Measurements from ENCODE around the gene RASSF5. TPM values are rescaled to one million over a fixed set of nuclear protein-coding genes. Genes with fewer than 3 reads are reported as not detected.
A peak's percentile ranks its signal among the peaks of the same experiment; 100 is the strongest.

RASSF5 gene
- total RNA-seq, 1 experiment from 2014 or later: 0.75 TPM

DNA sequence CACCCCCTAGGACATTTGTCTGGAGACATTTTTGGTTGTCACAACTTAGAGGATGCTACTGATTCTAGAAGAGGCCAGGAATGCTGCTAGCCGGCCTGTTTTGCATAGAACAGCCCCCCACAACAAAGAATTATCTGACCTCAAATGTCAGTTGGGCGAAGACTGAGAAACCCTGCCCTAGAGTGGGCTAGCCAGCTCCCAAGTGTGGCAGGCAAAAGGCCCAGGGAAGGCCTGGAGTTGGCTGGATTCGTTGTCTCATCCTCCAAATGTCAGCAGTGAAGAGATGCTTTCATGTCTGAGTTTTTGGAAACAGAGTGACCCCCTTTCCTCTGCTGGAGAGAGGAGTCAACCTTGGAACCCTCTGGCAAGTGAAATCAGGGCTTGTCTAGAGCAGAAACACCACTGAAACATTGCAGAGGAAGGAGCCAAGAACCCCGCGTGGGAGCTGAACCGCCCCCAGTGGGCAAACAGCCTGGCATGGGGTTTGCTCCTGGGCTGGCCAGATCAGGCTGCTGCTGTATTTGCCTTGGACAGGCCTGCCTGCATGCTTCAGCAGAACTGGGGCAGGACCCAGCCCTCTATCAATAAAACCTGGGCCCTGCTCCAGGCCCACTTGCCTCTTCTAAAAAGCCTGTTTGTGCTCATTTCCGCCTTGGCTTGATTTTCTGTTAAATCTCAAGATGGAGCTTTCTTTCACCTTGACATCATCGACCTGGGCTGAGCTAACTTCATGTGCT is 32.9 kb downstream of the RASSF5 start:
- no peak for TF ChIP-seq EZH2 (IDR thresholded peaks at IDR 0.05; ENCODE audit: borderline replicate concordance, low read depth, low read length, poor library complexity, severe bottlenecking)
- Histone ChIP-seq H3K27me3 (replicated peaks; ENCODE audit: insufficient read depth, low read depth, low read length, poor library complexity) (no peaks in the 10 kb centered on the region), H3K36me3 (ENCODE audit: insufficient read depth, low read length, poor library complexity, severe bottlenecking) (no peaks in the 10 kb centered on the region), H3K27ac (ENCODE audit: low read depth, low read length, poor library complexity, severe bottlenecking) (no peak overlapping the region), H3K4me3 (ENCODE audit: low read depth, low read length, poor library complexity, severe bottlenecking) (no peak overlapping the region), H3K4me1 (ENCODE audit: insufficient read depth, low read length, poor library complexity, severe bottlenecking) (no peaks in the 10 kb centered on the region), H3K9me3 (ENCODE audit: low read depth, low read length, poor library complexity, severe bottlenecking) (no peaks in the 10 kb centered on the region)
- no TSS peak for BruUV-seq (replicated peaks)
- ChIA-PET CTCF (no interaction called here), POLR2A (ENCODE audit: low non-redundant PET) (no interaction called here)
- DNase-seq (ENCODE audit: low spot score): no peak
- intact Hi-C loops (cut with micrococcal nuclease; ENCODE audit: unreplicated experiment): no loop called here

DNA sequence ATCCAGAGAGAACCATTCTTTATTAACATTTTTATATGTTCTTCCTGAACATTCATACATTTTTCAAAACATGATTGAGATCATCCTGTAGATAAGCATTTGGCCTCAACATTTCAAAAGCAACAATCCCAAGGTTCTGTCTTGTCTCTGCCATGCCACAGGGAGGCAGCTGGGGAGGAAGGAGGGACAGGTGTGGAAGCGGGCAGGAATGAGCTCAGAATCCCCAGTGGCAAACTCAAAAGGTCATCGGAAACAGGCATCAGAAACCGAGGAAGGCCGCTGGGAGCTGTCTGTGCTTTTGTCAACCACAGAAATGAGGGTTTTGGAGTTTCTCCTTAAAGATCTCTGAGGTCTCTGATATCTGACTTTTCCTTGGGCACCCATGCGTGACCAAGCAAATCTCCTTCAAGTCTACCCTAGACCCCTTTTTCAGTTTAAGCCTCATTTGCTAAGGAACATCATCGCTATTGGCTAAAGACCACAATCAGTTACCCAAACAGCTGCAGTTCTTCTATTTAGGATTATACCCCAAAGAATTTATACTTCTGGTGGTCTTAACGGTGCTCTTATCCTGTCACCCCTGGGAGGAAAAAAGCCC is 34.0 kb downstream of the RASSF5 start:
- no peaks in the 10 kb centered on the region for H3K4me1 ChIP-seq (ENCODE audit: insufficient read depth, low read length, poor library complexity, severe bottlenecking)
- no peak overlapping the region for H3K27ac ChIP-seq (ENCODE audit: low read depth, low read length, poor library complexity, severe bottlenecking)
- no peak overlapping the region for H3K4me3 ChIP-seq (ENCODE audit: low read depth, low read length, poor library complexity, severe bottlenecking)
- intact Hi-C loops (cut with micrococcal nuclease; ENCODE audit: unreplicated experiment): no loop called here
- no peaks in the 10 kb centered on the region for H3K9me3 ChIP-seq (ENCODE audit: low read depth, low read length, poor library complexity, severe bottlenecking)
- no peak for DNase-seq (ENCODE audit: low spot score)
- BruUV-seq (replicated peaks): no TSS peak
- no peaks in the 10 kb centered on the region for H3K36me3 ChIP-seq (ENCODE audit: insufficient read depth, low read length, poor library complexity, severe bottlenecking)
- H3K27me3 ChIP-seq (replicated peaks; ENCODE audit: insufficient read depth, low read depth, low read length, poor library complexity): no peaks in the 10 kb centered on the region
- ChIA-PET POLR2A (ENCODE audit: low non-redundant PET) (no interaction called here), CTCF (no interaction called here)
- no peak for TF ChIP-seq EZH2 (IDR thresholded peaks at IDR 0.05; ENCODE audit: borderline replicate concordance, low read depth, low read length, poor library complexity, severe bottlenecking)
- TF ChIP-seq CTCF (conservative IDR thresholded peaks at IDR 0.05; ENCODE audit: low read depth, low read length): no peak

DNA sequence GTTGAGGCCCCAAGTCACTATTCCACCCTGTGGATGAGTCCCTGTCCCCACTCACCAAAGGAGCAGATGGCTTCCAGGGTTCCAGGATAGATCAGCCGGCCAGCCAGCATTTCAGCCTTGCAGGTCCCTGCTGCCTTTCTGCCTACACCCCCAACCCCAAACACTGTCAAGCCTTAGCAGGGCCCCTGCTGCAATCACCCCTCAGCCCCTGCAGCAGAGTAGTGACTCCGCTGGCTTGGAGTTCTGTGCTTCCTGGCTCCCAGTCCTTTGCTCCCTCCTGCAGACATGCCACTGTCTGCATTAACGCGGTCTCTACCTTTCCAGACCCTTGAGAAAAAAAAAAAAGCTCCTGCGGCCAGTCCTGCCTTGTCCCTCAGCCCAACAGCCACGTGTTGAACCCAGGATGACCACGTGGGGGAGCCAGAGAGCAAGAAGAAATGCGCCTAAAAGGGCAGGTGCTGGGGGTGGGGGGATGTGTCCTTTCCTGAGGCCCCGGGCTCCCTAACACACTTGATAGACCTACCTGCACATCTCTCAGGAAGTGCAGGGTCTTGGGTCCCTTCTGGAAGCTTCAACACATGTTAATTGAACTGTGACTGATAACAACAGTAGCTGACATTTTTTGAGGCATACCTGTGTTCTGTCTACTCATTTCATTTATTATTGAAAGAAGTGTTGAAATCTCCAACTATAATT is 37.4 kb downstream of the RASSF5 start:
- ChIA-PET CTCF (interaction anchor here (0.6 to 1.4 kb wide), 6 partner anchors 11 to 328 kb away, joined by 3 to 8 read pairs (median 4); no protein-coding TSS in a partner anchor), POLR2A (ENCODE audit: low non-redundant PET) (no interaction called here)
- peak; percentile 71 for DNase-seq (ENCODE audit: low spot score)
- H3K4me1 ChIP-seq (ENCODE audit: insufficient read depth, low read length, poor library complexity, severe bottlenecking): no peaks in the 10 kb centered on the region
- TF ChIP-seq CTCF (conservative IDR thresholded peaks at IDR 0.05; ENCODE audit: low read depth, low read length) (peak; percentile 96), EZH2 (IDR thresholded peaks at IDR 0.05; ENCODE audit: borderline replicate concordance, low read depth, low read length, poor library complexity, severe bottlenecking) (no peak)
- H3K36me3 ChIP-seq (ENCODE audit: insufficient read depth, low read length, poor library complexity, severe bottlenecking): no peaks in the 10 kb centered on the region
- no TSS peak for BruUV-seq (replicated peaks)
- no peak overlapping the region for H3K27ac ChIP-seq (ENCODE audit: low read depth, low read length, poor library complexity, severe bottlenecking)
- intact Hi-C loops (cut with micrococcal nuclease; ENCODE audit: unreplicated experiment): loop anchor here (2.0 kb wide), 1 partner anchor 38 kb away; no protein-coding TSS in a partner anchor
- H3K4me3 ChIP-seq (ENCODE audit: low read depth, low read length, poor library complexity, severe bottlenecking): no peak overlapping the region
- no peaks in the 10 kb centered on the region for H3K27me3 ChIP-seq (replicated peaks; ENCODE audit: insufficient read depth, low read depth, low read length, poor library complexity)
- no peaks in the 10 kb centered on the region for H3K9me3 ChIP-seq (ENCODE audit: low read depth, low read length, poor library complexity, severe bottlenecking)

All from A673 (cell line).